GM18526 (cell line): Measurements from ENCODE around the gene SDCCAG8.

ENCODE experiments used
- POLR2A ChIP-seq: IDR thresholded peaks from 3 replicates; pipeline ENCODE4 v1.6.1; 2011; ENCODE audit not compliant: insufficient read length; ENCODE audit errors: extremely low read depth

Gene SDCCAG8

DNA sequence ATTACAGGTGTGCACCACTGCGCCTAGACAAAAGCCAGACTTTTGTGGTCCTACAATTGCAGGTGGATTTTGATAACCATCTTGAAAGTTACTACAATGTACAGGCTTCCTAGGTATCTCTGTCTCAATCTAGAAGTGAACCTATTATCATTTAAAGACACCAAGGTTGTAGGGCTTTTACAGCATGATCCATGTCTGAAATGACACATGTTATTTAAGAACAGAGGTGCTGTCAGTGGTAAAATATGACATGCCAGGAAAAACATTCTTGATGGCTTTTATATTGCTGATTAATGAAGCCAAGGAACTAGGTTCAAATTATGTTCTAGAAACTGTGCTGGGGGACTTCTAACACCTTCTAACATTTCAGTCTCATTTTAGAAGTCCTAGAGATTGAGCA lies 253.1 kb downstream of the SDCCAG8 start:
- TF ChIP-seq POLR2A = no peak

DNA sequence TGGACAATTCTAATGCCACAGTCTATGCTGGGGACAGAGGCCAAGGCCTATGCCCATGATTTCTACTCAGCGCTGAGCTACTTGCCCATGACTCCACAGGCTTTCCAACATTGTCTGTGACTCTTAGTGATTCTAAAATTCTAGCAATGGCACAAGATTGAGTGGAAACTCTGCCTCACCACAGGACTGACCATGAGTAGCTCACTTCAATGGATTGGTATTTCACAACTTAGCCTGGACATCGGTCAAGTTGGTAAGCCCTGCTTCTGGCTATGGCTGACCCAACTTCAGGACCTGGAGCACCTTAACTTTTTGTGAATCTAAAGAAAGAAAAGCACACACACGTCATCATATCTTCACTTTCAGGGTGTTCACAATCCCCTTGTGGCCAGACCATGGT lies 255.1 kb downstream of the SDCCAG8 start:
- TF ChIP-seq POLR2A = no peak

DNA sequence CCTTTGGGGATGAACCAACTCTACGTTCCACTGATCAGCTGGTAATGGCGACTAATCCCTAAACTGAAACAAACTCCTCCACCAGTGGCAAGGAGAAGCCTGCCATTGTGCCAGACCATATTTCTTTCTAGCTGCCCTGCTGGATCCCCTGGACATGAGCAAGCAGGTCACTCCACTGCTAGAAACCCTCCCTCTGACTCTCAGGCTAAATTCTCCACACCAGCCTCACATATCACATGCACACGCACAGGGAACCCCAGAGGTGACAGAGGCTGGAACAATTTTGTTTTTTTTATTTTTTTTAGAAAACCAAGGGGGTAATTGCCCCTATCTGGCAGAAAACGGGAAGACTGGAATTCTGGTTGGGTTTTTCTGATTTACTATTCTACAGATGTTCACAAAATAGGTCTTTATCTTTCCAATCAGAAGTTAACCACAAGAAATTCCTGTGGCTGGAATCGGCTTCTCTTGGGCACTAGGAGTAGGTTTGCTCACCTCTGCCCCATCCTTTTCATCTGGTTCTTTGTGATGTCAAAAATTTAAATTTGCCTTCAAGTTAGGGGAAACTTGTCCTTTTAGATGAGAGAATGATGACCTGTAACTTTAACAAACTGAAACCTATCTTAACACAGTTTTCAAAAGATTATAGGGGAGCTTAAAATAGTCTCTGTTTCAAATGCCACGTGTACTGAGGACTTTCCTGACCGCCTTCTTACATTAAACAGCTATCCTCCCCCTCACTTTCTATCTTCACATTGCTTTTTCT lies 258.1 kb downstream of the SDCCAG8 start:
- no peak for TF ChIP-seq POLR2A

DNA sequence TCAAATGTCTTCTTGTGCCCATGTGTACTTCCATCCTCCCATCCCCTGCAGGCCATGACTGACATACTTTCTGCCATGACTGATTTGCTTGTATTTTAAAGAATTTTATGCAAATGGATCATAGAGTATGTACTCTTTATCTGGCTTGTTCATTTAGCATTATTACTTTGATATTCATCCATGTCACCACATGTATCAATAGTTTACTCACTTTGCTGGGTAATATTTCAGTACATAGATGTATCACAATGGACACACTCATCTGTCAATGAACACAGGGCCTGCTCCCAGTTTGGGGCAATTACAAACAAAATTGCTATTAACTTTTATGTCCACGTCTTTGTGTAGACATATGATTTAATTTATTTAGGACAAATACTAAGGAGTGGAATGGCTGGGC lies 259.1 kb downstream of the SDCCAG8 start:
- no peak for TF ChIP-seq POLR2A

DNA sequence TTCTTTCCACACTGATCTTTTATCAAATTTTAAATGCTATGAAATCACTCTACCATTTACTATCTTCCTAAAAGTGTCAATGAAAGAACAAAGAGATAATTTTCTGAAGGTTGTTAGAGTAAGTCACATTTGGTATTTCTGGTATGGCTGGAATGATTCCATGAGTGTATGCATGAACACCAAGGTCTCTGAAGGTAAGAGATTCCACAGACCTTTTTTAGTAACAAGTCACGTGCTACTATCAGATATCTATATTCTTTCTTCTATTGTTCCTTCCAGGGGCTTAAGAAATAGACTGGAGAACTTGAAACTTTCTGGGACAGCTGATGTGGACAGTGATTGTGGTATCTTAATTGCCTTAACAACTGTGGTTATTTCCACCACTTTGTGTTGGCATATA lies 265.0 kb downstream of the SDCCAG8 start:
- no peak for TF ChIP-seq POLR2A

DNA sequence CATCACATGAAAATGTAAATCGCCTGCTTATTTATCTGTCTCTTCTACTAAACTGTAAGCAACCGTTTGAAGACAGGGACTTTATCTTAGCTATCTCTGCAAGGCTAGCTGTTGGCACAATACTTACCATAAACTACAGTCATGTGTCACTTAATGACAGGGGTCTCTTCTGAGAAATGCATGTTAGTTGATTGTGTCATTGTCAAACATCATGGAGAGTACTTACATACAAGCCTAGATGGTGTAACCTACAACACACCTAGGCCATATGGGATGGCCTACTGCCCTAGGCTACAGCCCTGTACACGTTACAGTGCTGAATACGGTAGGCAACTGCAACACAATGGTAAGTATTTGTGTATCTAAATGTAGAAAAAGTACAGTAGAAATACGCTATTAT lies 267.9 kb downstream of the SDCCAG8 start:
- TF ChIP-seq POLR2A = no peak

DNA sequence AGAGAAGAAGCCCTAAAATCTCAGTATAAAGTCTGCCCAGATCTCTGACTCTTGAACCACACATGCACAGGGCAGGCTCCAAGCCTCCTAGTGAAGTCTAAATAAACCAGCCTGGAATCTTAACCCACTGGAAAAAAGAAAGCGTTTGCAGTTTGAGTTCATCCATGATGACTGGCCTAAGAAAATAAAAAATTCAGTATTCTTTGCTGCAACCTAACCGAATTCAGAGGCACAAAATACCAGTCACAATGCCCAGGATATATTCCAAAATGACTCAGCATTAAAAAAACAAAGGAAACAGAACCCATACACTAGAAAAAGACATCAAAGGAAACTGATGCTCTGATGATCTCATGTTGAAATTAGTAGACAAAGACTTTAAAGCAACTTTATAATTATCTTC lies 269.2 kb downstream of the SDCCAG8 start:
- TF ChIP-seq POLR2A = no peak

DNA sequence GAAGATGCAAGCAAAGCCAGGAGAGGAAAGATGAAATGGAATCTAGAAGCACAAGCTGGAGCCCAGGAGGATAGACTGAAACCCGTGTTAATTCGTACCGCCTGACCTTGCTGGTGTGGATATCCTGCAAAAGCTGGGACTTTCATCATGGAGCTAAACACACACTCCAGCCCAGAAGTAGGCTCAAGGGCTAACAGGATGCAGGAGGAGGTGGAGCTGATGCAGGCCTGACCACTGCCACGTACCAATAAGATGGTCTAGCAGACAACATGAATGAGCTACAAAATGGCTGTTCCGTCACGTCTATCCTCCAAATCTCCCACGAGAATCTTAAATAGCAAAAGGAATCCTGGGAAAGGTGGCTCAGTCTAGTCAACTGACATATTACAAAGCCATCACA lies 270.3 kb downstream of the SDCCAG8 start:
- no peak for TF ChIP-seq POLR2A

DNA sequence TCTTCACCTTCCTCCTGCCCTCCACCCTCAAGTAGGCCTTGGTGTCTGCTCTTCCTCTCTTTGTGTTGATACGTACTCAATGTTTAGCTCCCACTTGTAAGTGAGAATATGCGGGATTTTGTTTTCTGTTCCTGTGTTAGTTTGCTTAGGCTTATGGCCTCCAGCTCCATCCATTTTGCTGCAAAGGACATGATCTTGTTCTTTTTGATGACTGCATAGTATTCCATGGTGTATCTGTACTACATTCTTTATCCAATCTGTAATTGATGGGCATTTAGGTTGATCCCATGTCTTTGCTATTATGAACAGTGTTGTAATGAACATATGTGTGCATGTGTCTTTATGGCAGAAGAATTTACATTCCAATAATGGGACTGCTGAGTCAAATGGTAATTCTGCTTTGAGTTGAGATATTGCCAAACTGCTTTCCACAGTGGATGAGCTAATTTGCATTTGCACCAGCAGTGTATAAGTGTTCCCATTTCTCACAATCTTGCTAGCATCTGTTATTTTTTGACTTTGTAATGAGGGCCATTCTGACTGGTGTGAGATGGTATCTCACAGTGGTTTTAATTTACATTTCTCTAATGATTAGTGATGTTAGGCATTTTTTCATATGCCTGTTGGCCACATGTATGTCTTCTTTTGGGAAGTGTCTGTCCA lies 272.7 kb downstream of the SDCCAG8 start:
- no peak for TF ChIP-seq POLR2A

DNA sequence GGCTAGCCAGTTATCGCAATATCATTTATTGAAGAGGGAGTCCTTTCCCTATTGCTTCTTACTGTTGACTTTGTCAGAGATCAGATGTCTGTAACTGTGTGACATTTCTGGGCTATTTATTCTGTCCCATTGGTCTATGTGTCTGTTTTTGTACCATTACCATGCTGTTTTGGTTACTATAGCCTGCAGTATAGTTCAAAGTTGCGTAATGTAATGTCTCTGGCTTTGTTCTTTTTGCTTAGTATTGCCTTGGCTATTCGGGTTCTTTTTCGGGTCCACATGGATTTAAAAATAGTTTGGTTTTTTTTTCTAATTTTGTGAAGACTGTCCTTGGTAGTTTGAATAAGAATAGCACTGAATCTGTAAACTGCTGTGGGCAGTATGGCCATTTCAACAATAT lies 273.7 kb downstream of the SDCCAG8 start:
- no peak for TF ChIP-seq POLR2A

DNA sequence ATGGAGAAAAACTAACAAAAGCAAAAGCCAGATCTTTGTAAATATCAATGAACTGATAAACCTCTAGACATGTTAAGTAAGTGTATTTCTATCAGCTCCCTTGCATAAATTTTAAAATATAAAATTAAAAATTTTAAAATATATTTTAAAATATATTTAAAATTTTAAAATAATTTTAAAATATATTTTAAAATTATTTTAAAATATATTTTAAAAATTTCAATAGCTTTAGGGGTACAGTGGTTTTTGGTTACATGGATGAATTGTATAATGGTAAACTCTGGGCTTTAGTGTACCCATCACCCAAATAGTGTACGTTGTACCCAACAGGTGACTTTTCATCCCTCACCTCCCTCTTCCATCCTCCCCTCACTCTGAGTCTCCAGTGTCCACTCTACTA lies 279.2 kb downstream of the SDCCAG8 start:
- TF ChIP-seq POLR2A = no peak

DNA sequence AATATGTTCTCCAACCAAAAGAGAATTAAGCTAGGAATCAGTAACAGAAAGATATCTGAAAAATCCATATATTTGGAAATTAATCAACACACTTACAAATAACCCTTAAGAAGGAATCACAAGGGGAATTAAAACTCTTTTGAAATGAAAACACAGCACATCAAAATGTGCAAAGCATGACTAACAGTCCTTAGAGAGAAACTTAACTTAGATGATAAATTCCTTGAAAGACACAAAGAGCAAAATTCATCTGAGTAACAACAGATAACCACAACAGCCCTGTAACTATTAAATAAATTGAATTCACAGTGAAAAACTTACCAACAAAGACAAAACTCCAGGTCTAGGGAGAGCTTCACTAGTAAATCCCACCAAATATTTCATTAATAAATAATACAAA lies 283.8 kb downstream of the SDCCAG8 start:
- TF ChIP-seq POLR2A = no peak

DNA sequence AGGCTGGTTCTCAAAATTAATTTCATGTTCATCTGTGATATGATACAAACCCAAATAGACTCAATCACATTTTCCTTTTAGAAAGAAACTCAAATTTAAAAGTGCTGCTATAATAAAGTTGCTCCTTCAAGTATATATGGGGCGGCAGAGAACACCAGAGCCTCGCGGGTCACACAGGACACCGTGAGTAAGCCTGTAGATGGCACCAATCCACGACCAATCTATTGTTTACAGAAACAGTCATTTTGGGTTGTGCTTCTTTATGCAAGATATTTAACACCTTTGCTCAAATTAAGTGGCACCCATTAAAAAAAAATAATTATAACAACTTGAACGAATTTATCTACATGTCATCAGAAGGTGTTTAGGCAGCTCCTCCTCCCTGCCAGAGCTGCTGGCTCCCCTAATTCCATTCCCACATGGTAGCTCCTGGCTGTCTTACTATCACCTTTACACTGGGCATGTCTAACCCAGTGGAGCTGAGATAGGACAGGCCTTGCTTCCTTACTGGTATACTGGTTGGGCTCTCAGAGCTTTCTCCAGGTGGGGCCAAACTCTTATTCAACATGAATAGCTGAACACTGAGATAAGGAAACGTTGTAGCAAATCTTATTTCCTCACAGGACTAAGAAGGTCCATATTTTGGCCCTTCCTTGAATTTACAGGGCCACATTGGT lies 287.0 kb downstream of the SDCCAG8 start:
- TF ChIP-seq POLR2A = no peak

DNA sequence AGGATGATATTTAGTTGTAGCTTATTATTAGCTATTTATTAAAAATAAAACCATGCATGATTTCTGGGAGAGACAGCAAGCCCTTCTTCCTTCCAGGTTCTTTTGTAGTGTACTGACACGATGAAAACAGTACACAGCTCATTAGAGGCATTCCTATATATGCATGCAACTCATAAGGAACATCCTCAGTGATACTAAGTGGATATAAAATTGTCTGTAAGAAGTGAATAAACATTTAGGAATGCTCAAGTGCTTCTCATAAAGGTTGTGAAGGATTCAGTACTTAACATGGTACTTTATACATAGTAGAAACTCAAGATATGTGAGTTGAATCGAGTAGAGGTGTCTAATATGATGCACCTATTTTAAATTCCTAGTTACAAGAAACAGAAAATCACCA lies 287.7 kb downstream of the SDCCAG8 start:
- no peak for TF ChIP-seq POLR2A

DNA sequence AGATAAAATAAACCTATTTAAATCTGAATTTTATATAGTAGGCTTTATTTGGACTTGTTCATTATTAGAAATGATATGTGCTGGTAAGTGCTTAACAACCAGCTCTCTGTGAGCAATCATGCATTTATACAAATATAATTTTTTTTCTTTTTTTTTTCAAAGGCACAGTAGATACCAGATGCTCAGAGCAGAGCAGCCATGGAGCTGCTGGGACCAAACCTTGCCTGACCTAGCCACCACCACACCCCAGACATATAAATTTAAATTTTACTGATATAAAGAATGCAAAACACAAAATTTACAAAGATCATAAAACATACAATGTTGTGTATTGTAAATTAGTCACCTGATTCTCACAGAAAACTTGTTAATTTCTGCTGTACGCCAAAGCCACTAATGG lies 290.6 kb downstream of the SDCCAG8 start:
- no peak for TF ChIP-seq POLR2A

DNA sequence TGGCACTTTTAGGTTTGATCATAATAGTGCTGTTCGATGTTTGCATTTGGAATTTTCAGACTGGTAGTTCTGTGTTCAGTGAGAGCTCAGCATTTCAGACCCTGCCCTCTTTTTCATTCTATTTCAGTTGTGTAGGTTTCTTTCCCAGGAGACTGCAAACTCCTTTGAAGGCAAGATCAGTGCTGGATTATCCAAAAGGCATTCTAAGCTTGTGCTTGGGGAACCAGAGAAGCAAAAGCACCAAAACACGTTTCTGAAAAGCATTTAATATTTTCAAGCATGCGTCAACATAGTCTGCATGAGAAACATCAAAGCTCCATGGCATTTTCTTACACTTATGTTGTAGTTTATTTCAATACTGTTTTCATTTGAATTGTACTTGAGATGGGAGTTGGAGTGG lies 292.1 kb downstream of the SDCCAG8 start:
- no peak for TF ChIP-seq POLR2A
